G401.6 (cell line): ENCODE data around the gene ADM2.

Experiments
- FAIRE-seq: peaks from 2 replicates; lab custom pipeline; 2012; peaks lifted over from hg19 to GRCh38; lab: Jason Lieb, UNC

Gene ADM2

GRCh38 chr22:50467773-50468440 lies 13.4 kb upstream of the ADM2 start:
- FAIRE-seq = no peak

DNA sequence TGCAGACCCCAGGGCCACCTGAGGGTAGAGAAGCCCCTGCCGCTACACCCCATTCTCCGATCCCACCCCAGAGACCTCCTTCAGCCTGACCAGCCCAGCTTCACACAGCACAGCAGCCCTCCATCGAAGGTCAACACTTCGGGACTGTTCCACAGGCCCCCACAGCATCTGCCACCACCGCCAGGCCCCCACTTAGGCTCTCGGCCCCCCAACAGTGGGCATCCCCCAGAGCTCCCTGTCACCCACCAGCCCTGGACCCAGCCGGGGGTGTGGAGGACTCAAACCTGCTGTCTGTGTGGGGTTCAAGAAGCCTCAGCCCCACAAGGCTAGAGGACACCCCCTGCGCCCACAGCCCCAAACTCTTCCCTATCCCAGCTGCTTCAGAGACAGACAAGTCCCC lies 12.7 kb upstream of the ADM2 start:
- FAIRE-seq = no peak

- FAIRE-seq = no peak
Observed at GRCh38 chr22:50469377-50470305, 11.7 kb upstream of the ADM2 start.

DNA sequence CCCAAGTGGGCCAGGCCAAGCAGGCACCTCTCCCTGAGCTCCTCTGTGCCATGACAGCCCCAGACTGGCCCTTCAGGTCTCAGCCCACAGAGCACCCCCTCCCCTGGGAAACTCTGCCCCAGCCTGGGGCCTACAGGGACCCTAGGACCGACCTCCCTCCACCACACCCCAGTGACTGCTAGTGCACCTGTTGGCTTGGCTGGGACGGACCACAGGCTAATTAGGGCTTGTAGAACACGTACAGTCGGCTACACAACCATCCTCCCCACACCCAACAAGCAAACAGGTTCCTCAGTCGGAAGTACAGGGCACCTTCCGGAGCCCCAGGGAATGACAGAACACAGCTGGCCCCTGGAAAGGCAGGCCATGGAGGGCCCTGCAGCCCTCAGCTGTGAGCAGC lies 10.9 kb upstream of the ADM2 start:
- no peak for FAIRE-seq

GRCh38 chr22:50471197-50471847 lies 10.0 kb upstream of the ADM2 start:
- no peak for FAIRE-seq

- no peak for FAIRE-seq
Observed at GRCh38 chr22:50471962-50472361, 9.4 kb upstream of the ADM2 start.

GRCh38 chr22:50473088-50473487 lies 8.3 kb upstream of the ADM2 start:
- FAIRE-seq = no peak

GRCh38 chr22:50473855-50474671 lies 7.3 kb upstream of the ADM2 start:
- FAIRE-seq = no peak

DNA sequence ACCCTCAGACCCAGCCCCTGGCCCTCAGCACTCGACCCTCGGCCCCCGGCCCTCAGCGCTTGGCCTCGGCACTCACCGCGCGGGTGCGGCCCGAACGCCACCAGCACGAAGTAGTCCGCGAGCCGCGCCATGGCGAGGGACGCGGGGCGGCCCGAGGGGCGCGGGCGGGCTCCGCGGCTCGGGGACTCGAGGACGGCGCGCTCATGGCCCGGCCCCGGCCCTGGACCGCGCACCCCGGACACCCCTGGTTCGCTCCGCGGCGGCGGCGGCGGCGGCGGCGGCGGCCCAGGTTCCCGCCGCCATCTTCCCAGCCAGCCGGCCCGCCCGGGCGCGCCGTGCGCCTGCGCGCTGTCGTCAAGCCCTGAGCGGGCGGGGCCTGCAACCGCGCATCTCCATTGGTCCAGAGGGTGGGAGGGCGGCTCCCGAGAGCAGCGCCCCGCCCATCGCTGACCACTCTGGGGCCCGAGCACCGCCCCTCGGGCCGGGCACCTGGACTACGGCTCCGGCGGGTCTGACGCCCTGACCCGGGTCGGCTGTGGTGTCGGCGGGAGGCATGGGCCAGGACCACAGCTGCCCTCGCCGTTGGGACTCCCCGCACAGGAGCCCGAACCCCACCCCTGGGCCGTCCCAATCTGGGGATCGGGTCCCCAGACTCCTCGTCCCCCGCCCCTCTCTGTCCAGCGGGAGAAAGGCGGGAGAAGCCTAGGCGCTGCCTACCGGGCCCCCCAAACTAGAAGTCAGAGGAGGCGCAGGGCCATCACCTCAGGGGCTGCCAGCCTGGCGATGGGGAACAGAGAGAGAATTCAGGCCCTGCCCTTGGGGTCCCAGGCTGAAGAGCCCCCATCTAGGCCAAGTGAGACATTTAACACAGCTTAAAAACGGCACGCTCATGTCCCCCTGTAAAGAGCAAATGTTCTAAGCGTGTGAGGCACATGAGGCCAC lies 6.4 kb upstream of the ADM2 start, which contains the start of gene SBF1:
TSS of gene SBF1 (minus strand) at position 326 of the 942 bp plus-strand sequence. CDS start at position 131, 195 bp downstream.
- no peak for FAIRE-seq

DNA sequence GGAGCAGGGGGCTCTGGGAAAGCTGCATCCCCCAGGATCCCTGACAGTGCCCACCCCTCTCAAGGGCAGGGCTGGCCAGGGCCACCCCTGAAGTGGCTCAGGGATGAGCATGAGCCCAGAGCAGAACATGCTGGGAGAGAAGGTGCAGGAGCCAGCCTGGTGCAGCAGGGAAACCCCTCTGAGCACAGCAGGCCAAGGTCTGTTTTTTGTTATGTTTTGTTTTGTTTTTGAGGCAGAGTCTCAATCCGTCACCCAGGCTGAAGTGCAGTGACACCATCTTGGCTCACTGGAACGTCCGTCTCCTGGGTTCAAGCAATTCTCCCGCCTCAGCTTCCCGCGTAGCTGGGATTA lies 5.7 kb upstream of the ADM2 start:
- no peak for FAIRE-seq

GRCh38 chr22:50476868-50477267 lies 4.5 kb upstream of the ADM2 start:
- FAIRE-seq = no peak

GRCh38 chr22:50477923-50478322 lies 3.4 kb upstream of the ADM2 start:
- FAIRE-seq = no peak

DNA sequence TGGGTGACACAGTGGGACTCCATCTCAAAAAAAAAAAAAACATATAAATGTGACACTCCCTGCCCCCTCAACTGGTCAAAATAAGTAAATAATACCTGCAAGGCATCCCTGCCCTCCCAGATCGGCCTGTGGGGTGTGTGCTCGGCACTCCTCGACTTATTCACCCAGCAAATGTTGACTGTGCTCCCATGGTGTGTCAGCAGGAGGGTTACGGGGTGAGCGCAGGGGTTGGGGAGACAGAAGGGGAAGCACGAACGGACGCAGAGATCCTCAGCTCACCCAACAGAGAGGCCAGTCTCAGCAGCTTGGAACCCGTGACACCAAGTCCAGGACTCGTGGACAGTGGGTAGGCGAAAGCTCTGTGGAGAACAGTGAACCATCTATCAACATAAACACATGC lies 1.6 kb upstream of the ADM2 start:
- FAIRE-seq = no peak

DNA sequence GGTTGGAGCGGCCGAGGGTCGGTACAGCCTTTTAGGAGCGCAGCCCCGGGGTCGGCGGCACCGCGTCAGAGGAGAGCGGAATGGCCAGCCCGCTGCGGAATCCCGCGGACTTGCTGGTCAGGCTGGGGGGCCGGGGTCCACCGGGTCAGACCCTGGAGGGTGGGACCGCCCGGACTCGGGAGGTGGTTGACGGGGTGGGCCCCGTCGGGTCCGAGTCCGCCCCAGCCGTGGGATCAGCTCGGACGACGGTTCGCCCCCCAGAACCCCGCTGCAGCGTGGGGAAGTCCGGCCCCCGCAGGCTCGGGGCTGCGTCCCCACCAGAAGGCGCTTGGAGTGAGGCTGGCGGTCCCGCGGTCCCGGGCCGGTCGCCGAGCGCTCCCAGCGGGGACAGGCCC lies 301 bp upstream of the ADM2 start:
- no peak for FAIRE-seq

DNA sequence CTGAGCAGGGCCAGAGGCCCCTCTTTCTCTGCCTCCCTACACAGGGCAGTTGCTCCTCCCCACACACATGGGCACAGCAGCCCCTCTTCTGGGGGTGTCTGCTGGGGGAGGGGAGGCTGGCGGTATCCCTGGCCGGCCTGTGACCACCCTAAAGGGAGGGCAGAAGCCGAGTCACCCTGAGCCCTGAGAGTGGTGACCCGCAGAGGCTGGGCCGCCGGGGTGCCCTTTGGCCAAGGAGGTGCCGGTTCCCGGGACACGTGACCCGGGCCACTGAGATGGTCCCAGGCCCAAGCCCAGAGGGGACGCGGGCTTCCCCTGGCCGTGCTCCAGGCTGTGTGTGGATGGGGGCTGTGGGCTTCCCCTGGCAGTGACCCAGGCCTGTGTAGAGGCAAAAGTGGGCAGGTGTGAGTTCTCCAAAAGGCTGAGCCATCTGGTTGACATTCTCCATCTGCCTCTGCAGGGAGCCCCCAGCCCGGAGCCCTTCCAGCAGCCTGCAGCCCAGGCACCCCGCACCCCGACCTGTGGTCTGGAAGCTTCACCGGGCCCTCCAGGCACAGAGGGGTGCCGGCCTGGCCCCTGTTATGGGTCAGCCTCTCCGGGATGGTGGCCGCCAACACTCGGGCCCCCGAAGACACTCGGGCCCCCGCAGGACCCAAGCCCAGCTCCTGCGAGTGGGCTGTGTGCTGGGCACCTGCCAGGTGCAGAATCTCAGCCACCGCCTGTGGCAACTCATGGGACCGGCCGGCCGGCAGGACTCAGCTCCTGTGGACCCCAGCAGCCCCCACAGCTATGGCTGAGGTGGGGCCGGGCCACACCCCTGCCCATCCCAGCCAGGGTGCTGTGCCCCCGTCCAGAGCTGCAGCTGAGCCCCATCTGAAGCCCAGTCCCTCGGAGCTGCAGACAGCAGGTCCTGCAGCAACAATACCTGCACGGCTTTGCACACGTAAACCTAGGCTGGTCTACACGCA lies 1.0 kb downstream of the ADM2 start:
- no peak for FAIRE-seq

GRCh38 chr22:50483106-50483505 lies 1.8 kb downstream of the ADM2 start:
- FAIRE-seq = no peak

GRCh38 chr22:50483556-50483955 lies 2.2 kb downstream of the ADM2 start:
- no peak for FAIRE-seq

- no peak for FAIRE-seq
Observed at GRCh38 chr22:50483977-50484853, 2.9 kb downstream of the ADM2 start.
